ENCODE results near the gene IL4I1. TPM values are rescaled to one million over a fixed set of nuclear protein-coding genes. Genes with fewer than 3 reads are reported as not detected.

The IL4I1 gene
- total RNA-seq, 1 experiment from 2014 or later = 0.24 TPM

- no peak for DNase-seq (ENCODE audit: low read depth)
These were observed 955 bp downstream of the IL4I1 start for GRCh38 chr19:49895566-49896297.

- no peak for DNase-seq (ENCODE audit: low read depth)
These were observed 1.7 kb downstream of the IL4I1 start for GRCh38 chr19:49894879-49895565.

- DNase-seq (ENCODE audit: low read depth) = no peak
These were observed 2.5 kb downstream of the IL4I1 start for GRCh38 chr19:49894011-49894664.

- DNase-seq (ENCODE audit: low read depth) = no peak
These were observed 4.0 kb downstream of the IL4I1 start for GRCh38 chr19:49892716-49893115.

GRCh38 chr19:49891393-49891792, 5.3 kb downstream of the IL4I1 start:
- DNase-seq (ENCODE audit: low read depth) = no peak

- DNase-seq (ENCODE audit: low read depth) = no peak
These were observed 6.1 kb downstream of the IL4I1 start for GRCh38 chr19:49890349-49891311.

GRCh38 chr19:49889687-49890348, 6.9 kb downstream of the IL4I1 start:
- DNase-seq (ENCODE audit: low read depth) = no peak

GRCh38 chr19:49889038-49889686, 7.5 kb downstream of the IL4I1 start:
- DNase-seq (ENCODE audit: low read depth) = no peak

GRCh38 chr19:49888510-49888824, 8.2 kb downstream of the IL4I1 start:
- no peak for DNase-seq (ENCODE audit: low read depth)

- no peak for DNase-seq (ENCODE audit: low read depth)
These were observed 8.8 kb downstream of the IL4I1 start for GRCh38 chr19:49887665-49888509.

GRCh38 chr19:49887037-49887664, 9.5 kb downstream of the IL4I1 start:
- no peak for DNase-seq (ENCODE audit: low read depth)

- no peak for DNase-seq (ENCODE audit: low read depth)
These were observed 11.9 kb downstream of the IL4I1 start for GRCh38 chr19:49884760-49885159.

GRCh38 chr19:49884109-49884508, 12.6 kb downstream of the IL4I1 start:
- DNase-seq (ENCODE audit: low read depth) = no peak

GRCh38 chr19:49883094-49883493, 13.6 kb downstream of the IL4I1 start:
- no peak for DNase-seq (ENCODE audit: low read depth)

- DNase-seq (ENCODE audit: low read depth) = no peak
These were observed 14.0 kb downstream of the IL4I1 start for GRCh38 chr19:49882643-49883042.

GRCh38 chr19:49881672-49882394, 14.9 kb downstream of the IL4I1 start:
- DNase-seq (ENCODE audit: low read depth) = no peak

GRCh38 chr19:49881186-49881585, 15.5 kb downstream of the IL4I1 start:
- DNase-seq (ENCODE audit: low read depth) = no peak

- no peak for DNase-seq (ENCODE audit: low read depth)
These were observed 16.4 kb downstream of the IL4I1 start for GRCh38 chr19:49880162-49880869.

All from HT1080 (cell line).